Gastroesophageal sphincter (tissue), 4 donors: ENCODE data around the gene OR6K2. TPM values are rescaled to one million over a fixed set of nuclear protein-coding genes. Genes with fewer than 3 reads are reported as not detected.

Experiments
- ATAC-seq: fragments of 150-250 bp; one replicate; pipeline ENCODE4 v1.9.1; 2016; ENCODE audit warnings: mild to moderate bottlenecking, moderate library complexity
- H3K27ac ChIP-seq, 4 donors: fragments of 200-600 bp; sonication (generic) in 3 of 4; 1 replicate in 3 of 4; 2 replicates in 1 of 4; pipeline ENCODE4 v1.5.1; 2016 to 2019
- H3K27me3 ChIP-seq: fragments of 200-600 bp; sonication (generic); one replicate; pipeline ENCODE4 v1.5.1; 2019
- H3K36me3 ChIP-seq, 2 donors: fragments of 200-600 bp; sonication (generic); one replicate each; pipeline ENCODE4 v1.5.1; 2019; ENCODE audit warnings: control low read depth in 1 of 2
- H3K4me1 ChIP-seq, 3 donors: fragments of 200-600 bp; sonication (generic); 1 replicate in 2 of 3; 2 replicates in 1 of 3; pipeline ENCODE4 v1.5.1; 2016 to 2019; ENCODE audit warnings: control low read depth in 2 of 3
- H3K4me3 ChIP-seq, 2 donors: fragments of 200-600 bp; sonication (generic); one replicate each; pipeline ENCODE4 v1.5.1; 2019; ENCODE audit warnings: mild to moderate bottlenecking in 1 of 2, moderate library complexity in 1 of 2
- H3K9me3 ChIP-seq, 3 donors: fragments of 200-600 bp; sonication (generic); one replicate each; pipeline ENCODE4 v1.5.1; 2017 to 2019; ENCODE audit warnings: control low read depth in 2 of 3
- CTCF ChIP-seq, 4 experiments: fragments of 200-600 bp in 2 of 4; fragments of 450-650 bp in 2 of 4; sonication (generic) in 1 of 4; IDR thresholded peaks; one replicate each; pipeline ENCODE4 v1.5.1; 2017 to 2019; ENCODE audit warnings: antibody characterized with exemption in 4 of 4, mild to moderate bottlenecking in 2 of 4, moderate library complexity in 2 of 4
- EP300 ChIP-seq: sonication (generic); formaldehyde crosslinking; IDR thresholded peaks from one replicate; pipeline ENCODE4 v1.6.1; 2017; ENCODE audit warnings: antibody characterized with exemption, mild to moderate bottlenecking
- POLR2A ChIP-seq, 2 donors: fragments of 450-650 bp; IDR thresholded peaks; one replicate each; pipeline ENCODE4 v1.6.1; 2017; ENCODE audit warnings: antibody characterized with exemption in 2 of 2, mild to moderate bottlenecking in 2 of 2, moderate library complexity in 1 of 2
- POLR2AphosphoS5 ChIP-seq: sonication (generic); formaldehyde crosslinking; IDR thresholded peaks from one replicate; pipeline ENCODE4 v1.6.1; 2017; ENCODE audit warnings: antibody characterized with exemption
- WGBS, 2 donors: methylation state at CpG; one replicate each; pipeline ENCODE4 v1.1.5; 2018; ENCODE audit warnings: low coverage in 1 of 2; 5-methylcytosine and 5-hydroxymethylcytosine counted together
- total RNA-seq, 4 donors: library from RNA; depleted of rRNA; stranded (reverse); fragments of >200 nt; gene quantifications; one replicate each; pipeline ENCODE4 v1.1.0, GENCODE V29; 2016

The OR6K2 gene
- total RNA-seq, result not detected

DNA sequence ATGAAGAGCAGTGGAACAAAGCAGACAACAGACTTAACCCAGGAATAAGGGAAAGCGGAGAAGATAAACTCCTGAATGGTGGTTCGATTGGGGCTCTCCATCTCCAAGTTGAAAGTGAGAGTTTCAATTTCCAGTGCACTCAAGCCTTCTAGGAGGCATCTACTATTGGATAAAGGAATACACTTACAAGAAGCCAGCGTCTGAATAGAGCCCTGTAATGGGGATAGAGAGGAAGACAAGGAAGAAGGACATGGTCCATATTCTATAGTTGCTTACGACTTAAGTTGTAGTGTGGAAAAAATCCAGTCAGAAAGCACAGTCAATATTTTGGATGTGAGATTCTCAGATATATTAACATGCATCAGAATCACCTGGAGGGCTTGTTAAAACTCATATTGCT, at the start of gene OR6K2:
OR6K2 (minus strand) TSS at position 101 of the 400 bp plus-strand sequence; CDS start at position 101, 0 bp downstream.
- H3K9me3 ChIP-seq, result no peaks in the 10 kb centered on the region
- no peak within 1 kb of the TSS for H3K4me3 ChIP-seq
- no peaks in the 10 kb centered on the region for H3K4me1 ChIP-seq
- no peak for TF ChIP-seq CTCF (IDR thresholded peaks at IDR 0.05)
- TF ChIP-seq EP300, result no peak
- TF ChIP-seq POLR2AphosphoS5, result no peak
- TF ChIP-seq POLR2A (IDR thresholded peaks at IDR 0.05), result no peak
- no peak within 1 kb of the TSS for H3K27ac ChIP-seq
- ATAC-seq, result no peak
- WGBS, 2 donors, result 82 to 86% methylated on average over 2 to 4 of the region's 4 CpGs
- no peaks in the 10 kb centered on the region for H3K36me3 ChIP-seq
- H3K27me3 ChIP-seq, result no peaks in the 10 kb centered on the region

DNA sequence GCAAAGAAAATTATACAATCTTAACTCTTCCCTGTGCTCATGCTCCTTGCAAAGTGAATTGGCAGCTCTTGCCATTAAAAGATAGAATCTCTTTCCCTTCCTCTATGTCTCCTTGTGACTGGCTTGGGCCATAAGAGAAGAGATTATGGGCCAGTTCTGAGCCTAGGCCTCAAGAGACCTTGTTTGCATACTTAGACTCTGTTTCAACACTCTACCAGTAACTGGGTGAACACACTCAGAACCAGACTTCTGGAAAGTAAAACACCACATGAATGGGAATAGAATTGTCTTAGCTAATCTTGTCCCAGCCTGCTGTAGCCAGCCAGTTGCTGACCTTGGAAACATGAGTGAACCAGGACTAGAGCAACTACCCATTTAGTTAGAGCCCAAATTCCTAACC, 35.4 kb upstream of the OR6K2 start:
- ATAC-seq, result no peak
- TF ChIP-seq POLR2A (IDR thresholded peaks at IDR 0.05), result no peak
- TF ChIP-seq EP300, result no peak
- TF ChIP-seq CTCF (IDR thresholded peaks at IDR 0.05), result no peak
- Histone ChIP-seq H3K27me3 (no peaks in the 10 kb centered on the region), H3K4me1 (no peaks in the 10 kb centered on the region), H3K9me3 (no peaks in the 10 kb centered on the region), H3K27ac (no peak overlapping the region), H3K4me3 (no peak overlapping the region), H3K36me3 (no peaks in the 10 kb centered on the region)

- ATAC-seq, result no peak
- Histone ChIP-seq H3K4me3 (no peak overlapping the region), H3K4me1 (no peaks in the 10 kb centered on the region), H3K27me3 (no peaks in the 10 kb centered on the region), H3K27ac (no peak overlapping the region), H3K36me3 (no peaks in the 10 kb centered on the region), H3K9me3 (no peaks in the 10 kb centered on the region)
- 34 to 63% methylated on average over 2 of the region's 2 CpGs for WGBS, 2 donors
- TF ChIP-seq EP300, result no peak
- TF ChIP-seq POLR2A (IDR thresholded peaks at IDR 0.05), result no peak
- no peak for TF ChIP-seq POLR2AphosphoS5
- no peak for TF ChIP-seq CTCF (IDR thresholded peaks at IDR 0.05)
These were observed 32.1 kb upstream of the OR6K2 start for GRCh38 chr1:158732524-158732923.

DNA sequence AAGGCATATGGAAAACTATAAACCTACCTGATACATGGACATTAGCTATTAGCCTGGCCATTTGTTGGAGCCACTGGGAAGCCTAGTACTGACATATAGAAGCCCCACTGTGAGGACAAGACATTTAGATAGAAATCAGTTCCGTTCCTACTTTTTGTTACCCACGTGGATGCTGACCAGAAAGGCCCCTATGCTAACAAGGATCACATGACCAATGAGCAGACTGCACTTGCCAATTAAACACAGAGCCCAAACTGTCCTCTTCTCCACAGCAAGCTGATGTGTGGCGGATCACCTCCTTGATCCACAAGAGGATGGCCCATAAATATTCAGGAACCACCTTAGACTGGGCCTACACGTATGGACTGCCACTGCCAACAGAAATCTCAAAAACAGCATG, 31.3 kb upstream of the OR6K2 start:
- no peaks in the 10 kb centered on the region for H3K27me3 ChIP-seq
- H3K4me3 ChIP-seq, result no peak overlapping the region
- TF ChIP-seq POLR2AphosphoS5, result no peak
- no peak for TF ChIP-seq POLR2A (IDR thresholded peaks at IDR 0.05)
- TF ChIP-seq EP300, result no peak
- no peak for TF ChIP-seq CTCF (IDR thresholded peaks at IDR 0.05)
- ATAC-seq, result no peak
- H3K4me1 ChIP-seq, result no peaks in the 10 kb centered on the region
- no peak overlapping the region for H3K27ac ChIP-seq
- H3K9me3 ChIP-seq, result no peaks in the 10 kb centered on the region
- 80% methylated on average over 1 of the region's 4 CpGs; no CpG with 5 or more reads in 1 of the 2 donors for WGBS, 2 donors
- no peaks in the 10 kb centered on the region for H3K36me3 ChIP-seq

- TF ChIP-seq POLR2AphosphoS5 (no peak), CTCF (IDR thresholded peaks at IDR 0.05) (no peak), EP300 (no peak), POLR2A (IDR thresholded peaks at IDR 0.05) (no peak)
- no peaks in the 10 kb centered on the region for H3K4me1 ChIP-seq
- no peak for ATAC-seq
- no peaks in the 10 kb centered on the region for H3K9me3 ChIP-seq
- no peaks in the 10 kb centered on the region for H3K27me3 ChIP-seq
- H3K36me3 ChIP-seq, result no peaks in the 10 kb centered on the region
- H3K27ac ChIP-seq, result no peak overlapping the region
- WGBS, 2 donors, result 64 to 65% methylated on average over 3 of the region's 4 CpGs
- no peak overlapping the region for H3K4me3 ChIP-seq
These were observed 30.0 kb upstream of the OR6K2 start for GRCh38 chr1:158730453-158730852.
